ENCODE results near the gene ATP5ME.
"Not testable (repeated sequence)": the region's sequence is repeated elsewhere in the genome, so short reads cannot be mapped to it uniquely, and the experiment has no call there.

The ATP5ME gene

DNA sequence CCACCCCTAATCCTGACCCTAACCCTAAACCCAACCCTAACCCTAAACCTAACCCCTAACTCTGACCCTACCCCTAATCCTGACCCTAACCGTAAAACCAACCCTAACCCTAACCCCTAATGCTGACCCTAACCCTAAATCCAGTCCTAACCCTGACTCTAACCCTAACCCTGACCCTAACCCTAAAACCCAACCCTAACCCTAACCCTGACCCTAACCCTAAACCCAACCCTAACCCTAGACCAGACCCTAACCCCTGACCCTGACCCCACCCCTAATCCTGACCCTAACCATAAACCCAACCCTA lies 30.8 kb upstream of the ATP5ME start:
- no peak for DNase-seq (ENCODE audit: low spot score)

DNA sequence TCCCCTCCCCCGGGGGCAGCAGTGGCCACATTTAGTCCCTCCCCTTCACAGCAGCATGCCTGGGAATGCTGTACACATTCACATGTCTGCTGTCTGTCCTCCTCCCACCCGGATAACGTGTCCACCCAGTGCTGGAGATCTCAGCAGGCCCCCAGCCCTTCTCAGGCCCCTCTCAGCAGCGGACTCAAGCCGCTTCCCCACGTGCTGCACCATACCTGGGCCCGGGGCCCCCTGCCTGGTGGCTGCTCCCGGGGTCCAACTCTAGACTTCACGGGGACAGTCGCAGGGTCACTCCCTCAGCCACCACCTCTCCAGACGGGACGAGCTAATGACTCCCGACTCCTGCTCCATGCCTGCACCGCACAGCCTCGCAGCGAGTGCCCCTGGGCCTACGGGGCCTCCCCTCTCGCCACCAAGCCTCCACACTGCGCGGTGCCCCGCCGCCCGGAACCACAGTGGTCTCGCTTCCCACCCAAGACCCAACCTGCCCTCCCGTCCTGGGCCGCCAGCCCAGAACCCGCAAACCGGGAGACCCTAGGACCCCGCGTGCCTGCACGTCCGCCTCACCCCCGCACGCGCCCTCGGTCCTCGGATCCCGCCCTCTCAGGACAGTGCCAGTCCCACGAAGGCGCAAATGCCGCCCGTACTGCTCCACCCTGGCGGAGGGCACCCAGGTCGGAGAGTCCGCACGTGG lies 30.3 kb upstream of the ATP5ME start:
- no peak for DNase-seq (ENCODE audit: low spot score)

- no peak for DNase-seq (ENCODE audit: low spot score)
Measured at GRCh38 chr4:703336-704197, 29.5 kb upstream of the ATP5ME start.

GRCh38 chr4:702618-703048 lies 28.6 kb upstream of the ATP5ME start:
- DNase-seq (ENCODE audit: low spot score): no peak

GRCh38 chr4:700587-701264 lies 26.6 kb upstream of the ATP5ME start:
- DNase-seq (ENCODE audit: low spot score): no peak

- no peak for DNase-seq (ENCODE audit: low spot score)
Measured at GRCh38 chr4:699816-700580, 25.9 kb upstream of the ATP5ME start.

DNA sequence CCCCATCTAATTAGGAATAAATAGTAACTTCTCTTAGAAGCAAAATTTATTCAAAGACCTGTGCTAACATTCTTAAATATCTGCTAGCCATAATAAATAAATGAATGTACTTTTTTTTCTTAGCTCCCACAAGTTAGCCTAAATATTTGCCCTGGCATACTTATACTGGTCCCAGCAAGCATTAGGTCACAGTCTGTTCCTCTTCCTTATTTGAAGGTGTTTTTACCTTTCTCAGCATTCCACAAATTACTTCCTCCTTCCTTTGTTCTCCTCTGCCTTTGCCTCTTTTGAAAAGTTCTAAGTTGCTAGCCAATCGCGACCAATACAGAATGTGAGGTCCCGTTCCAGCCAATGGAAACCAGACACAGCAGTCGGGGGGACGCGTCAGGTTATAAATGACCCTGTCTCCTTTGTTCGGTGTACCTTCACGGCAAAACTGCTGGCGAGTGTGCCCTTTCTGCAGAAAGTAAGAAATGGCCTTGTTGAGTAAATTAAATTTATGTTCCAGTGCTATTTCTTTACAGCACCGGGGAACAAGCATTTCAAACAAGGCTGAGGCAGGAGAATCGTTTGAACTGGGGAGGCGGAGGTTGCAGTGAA lies 20.4 kb upstream of the ATP5ME start:
- not testable (repeated sequence) for DNase-seq (ENCODE audit: low spot score)

- DNase-seq (ENCODE audit: low spot score): no peak
Measured at GRCh38 chr4:692771-693554, 18.9 kb upstream of the ATP5ME start.

DNA sequence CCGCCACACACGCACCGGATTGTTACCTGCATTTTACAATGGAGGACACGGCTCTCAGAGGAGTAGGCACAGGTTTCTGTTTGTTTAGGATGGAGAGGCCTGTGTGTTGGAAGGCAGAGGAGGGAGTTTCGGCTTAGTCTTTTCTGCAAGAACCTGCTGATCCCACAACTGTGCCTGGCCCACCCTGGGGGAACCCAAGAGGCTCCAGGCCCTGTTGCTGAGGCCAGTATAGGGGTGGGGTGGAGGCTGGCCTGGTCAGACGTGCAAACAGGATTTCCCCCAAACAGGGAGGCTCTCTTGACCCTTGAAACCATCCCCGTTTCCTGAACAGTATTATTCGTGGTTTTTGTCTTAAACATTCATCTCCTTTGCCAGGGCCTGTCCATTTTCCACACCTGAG lies 15.6 kb upstream of the ATP5ME start:
- no peak for DNase-seq (ENCODE audit: low spot score)

DNA sequence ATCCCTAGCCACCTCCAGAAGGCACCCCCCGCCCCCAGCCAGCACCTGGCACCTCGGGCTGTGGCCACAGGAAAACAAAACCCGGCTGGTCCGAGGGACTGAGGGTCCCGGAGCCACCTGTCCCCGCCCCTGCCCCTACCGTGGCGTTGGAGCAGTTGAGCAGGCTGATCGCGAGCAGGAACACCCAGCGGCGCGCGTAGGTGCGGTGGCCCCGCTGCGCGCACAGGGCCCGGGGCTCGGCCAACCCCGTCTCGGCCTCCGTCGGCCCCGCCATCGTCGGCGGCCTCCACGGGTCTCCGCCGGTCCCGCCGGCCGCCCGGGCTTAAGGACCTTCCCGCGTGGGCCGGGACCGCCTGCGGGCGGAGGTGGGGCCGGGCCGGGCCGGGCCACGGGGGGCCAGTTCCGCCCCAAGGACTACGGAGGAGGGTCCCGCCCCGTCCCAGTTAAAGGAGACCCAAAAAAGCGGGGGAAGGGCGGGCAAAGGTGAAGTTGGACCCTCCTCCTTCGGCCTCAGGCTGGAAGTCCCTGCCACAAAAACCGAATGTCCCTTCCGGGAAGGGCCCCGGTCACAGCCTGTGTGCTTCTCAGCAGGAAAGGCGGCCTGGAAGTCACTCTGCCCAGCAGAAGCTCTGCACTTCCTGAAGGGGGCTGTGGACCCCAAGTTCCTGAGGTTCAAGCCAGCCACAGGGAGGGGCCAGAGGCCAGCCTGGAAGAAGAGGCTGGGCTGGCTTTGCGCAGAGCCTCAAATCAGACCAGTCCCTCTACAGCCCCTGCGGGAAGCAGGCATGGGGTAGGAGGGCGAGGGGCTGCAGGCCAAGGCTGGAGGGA lies 15.0 kb upstream of the ATP5ME start, which contains the start of gene SLC49A3:
Gene SLC49A3 (minus strand): TSS at position 298 of the 828 bp plus-strand sequence. CDS start 24 bp downstream, at position 274.
- DNase-seq (ENCODE audit: low spot score): no peak

DNA sequence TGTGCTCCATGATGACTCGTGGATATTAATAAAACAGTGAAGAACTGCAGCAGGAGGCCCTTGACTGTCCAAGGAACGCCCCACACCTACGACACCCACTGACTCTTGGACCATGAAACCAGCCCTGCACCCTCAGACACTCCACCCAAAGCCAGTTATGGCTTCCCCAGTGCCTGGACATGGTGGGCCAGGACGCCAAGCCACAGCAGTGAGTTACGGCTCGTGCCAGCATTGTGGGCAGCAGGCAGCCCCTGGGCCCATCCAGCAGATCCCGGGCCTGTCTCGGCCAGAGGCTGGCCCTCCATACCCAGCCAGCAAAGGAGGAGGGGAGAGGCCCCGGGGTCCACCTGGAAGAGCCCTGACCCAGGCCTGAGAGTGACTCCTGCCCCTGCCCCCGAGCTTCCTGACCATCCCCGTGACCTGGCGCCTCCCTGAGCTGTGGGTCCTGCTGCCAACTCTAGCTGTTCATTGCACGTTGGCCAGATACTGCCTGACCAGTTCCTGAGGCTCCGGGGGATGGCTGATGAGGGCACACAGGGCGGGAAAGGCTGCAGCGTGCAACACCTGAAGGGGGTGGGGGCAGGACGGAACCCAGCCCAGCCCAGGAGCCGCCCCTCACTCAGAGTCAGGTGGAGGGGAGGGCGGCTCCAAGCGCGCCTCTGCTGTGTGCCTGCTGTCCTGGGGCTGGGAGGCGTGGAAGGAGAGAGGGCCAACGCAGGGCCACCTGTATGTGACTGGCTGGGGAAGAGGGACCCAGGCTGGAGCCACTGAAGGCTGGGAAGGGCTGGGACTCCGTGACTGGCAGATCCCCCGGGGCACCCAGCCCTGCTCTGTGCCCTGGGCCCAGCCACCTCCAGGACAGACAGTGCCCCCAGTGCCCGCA lies 14.1 kb upstream of the ATP5ME start:
- DNase-seq (ENCODE audit: low spot score): no peak

GRCh38 chr4:687048-687970 lies 13.2 kb upstream of the ATP5ME start:
- DNase-seq (ENCODE audit: low spot score): no peak

GRCh38 chr4:686413-687040 lies 12.5 kb upstream of the ATP5ME start:
- no peak for DNase-seq (ENCODE audit: low spot score)

DNA sequence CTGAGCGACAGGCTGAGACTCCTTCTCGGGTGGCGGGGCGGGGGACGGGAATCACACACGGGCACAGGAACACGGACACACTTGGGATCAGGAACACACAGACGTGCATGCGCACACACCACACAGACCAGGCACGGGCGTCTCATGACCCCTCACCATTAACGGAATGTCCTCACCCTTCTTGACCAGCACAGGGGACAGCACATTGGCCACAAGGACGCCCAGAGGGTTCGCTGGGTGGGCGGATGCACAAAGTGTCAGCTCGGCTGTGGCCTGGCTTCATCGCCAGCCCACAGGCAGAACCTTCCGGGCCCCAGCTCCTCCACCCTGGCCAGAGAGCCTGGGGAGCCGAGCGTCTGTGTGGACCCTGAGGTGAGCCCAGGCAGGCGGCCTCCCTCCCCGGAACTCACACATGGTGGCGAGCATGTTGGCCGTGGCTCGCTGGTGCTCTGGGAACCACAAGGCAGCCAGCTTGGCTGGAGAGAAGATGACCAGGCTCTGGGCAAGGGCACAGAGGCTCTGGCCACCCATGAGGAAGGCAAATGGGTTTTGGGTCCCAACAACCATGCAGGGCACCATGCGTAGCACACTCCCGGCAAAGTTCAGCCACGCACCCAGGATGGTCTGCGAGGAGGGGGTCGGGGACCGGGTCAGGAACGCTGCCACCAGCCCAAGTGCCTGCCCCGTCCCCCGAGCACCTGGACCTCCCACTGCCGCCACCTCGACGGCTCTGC lies 11.8 kb upstream of the ATP5ME start:
- DNase-seq (ENCODE audit: low spot score): no peak

DNA sequence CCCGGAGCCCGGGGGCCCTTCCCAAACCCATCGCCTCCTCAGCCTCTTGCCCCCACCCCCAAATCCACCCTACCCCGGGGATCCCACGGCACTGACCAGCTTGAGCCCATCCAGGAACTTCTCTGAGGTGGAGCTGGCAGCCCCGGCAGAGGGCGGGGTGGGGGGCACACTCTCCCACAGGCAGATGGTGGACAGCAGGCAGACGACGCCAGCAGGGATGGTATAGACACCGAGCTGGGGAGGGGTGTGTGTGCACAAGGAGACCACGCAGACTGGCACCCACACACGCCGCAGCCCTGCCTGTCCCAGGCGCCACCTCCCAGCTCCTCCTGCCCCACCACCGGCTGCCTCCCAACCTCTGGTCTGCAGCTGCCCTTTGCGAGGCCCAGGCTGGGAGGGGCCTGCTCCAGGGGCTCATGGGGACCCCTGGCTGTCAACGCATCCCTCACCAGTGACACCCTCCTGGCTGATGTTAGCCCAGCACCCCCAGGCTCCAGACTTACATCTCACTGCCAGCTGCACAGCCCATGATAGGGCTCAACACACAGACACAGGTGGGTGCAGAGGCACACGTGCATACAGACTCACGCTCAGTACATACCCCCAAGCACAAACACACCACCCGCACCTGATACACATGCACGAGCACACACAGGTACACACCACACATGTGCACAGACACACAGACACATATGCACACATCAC lies 10.7 kb upstream of the ATP5ME start:
- no peak for DNase-seq (ENCODE audit: low spot score)
